OCI-LY1 (cell line): ENCODE data around the gene MMP26.

Experiments used
- H2AFZ ChIP-seq: fragments of 200-600 bp; sonication (generic), shearing (Covaris generic); 2 replicates; pipeline ENCODE4 v1.6.0; 2014; ENCODE audit warnings: antibody characterized with exemption, mild to moderate bottlenecking, low read length
- H3F3A ChIP-seq: fragments of 200-600 bp; sonication (generic), shearing (Covaris generic); 2 replicates; pipeline ENCODE4 v1.6.0; 2014; ENCODE audit warnings: mild to moderate bottlenecking, antibody characterized with exemption, low read length, moderate library complexity; ENCODE audit not compliant: insufficient read depth
- H3K27ac ChIP-seq: fragments of 200-600 bp; sonication (generic); 2 replicates; pipeline ENCODE4 v1.5.1; 2014; ENCODE audit warnings: low read length, mixed run types, mild to moderate bottlenecking, low read depth; ENCODE audit not compliant: poor library complexity, severe bottlenecking
- H3K27me3 ChIP-seq: fragments of 200-600 bp; sonication (generic); 2 replicates; pipeline ENCODE4 v1.6.0; 2014; ENCODE audit warnings: antibody characterized with exemption, mild to moderate bottlenecking, low read length, moderate library complexity; ENCODE audit not compliant: insufficient read depth
- H3K36me3 ChIP-seq: fragments of 200-600 bp; sonication (generic); 2 replicates; pipeline ENCODE4 v1.6.1; 2014; ENCODE audit warnings: mild to moderate bottlenecking, antibody characterized with exemption, low read length, moderate library complexity, mixed read lengths; ENCODE audit not compliant: insufficient read depth
- H3K4me1 ChIP-seq: fragments of 200-600 bp; sonication (generic); 2 replicates; pipeline ENCODE4 v1.5.1; 2014; ENCODE audit warnings: mild to moderate bottlenecking, low read length, moderate library complexity; ENCODE audit not compliant: insufficient read depth, severe bottlenecking
- H3K4me2 ChIP-seq: fragments of 200-600 bp; sonication (generic), shearing (Covaris generic); 2 replicates; pipeline ENCODE4 v1.6.1; 2014; ENCODE audit warnings: low read length
- H3K4me3 ChIP-seq: fragments of 200-600 bp; sonication (generic); 2 replicates; pipeline ENCODE4 v1.5.1; 2014; ENCODE audit warnings: low read length, low read depth, mild to moderate bottlenecking, mixed read lengths; ENCODE audit not compliant: poor library complexity, severe bottlenecking
- H3K79me2 ChIP-seq: fragments of 200-600 bp; shearing (Covaris generic); 2 replicates; pipeline ENCODE4 v1.6.1; 2016; ENCODE audit warnings: mixed run types, low read length, mixed read lengths; ENCODE audit not compliant: insufficient read depth
- H3K9ac ChIP-seq: fragments of 200-600 bp; sonication (generic), shearing (Covaris generic); 2 replicates; pipeline ENCODE4 v1.6.1; 2014; ENCODE audit warnings: mild to moderate bottlenecking, low read length, mixed read lengths
- H3K9me2 ChIP-seq: fragments of 200-600 bp; sonication (generic), shearing (Covaris generic); 2 replicates; pipeline ENCODE4 v1.6.1; 2014; ENCODE audit warnings: low read depth, mild to moderate bottlenecking, low read length, mixed read lengths
- H3K9me3 ChIP-seq: fragments of 200-600 bp; shearing (Covaris generic); 2 replicates; pipeline ENCODE4 v1.6.1; 2014; ENCODE audit warnings: low read length, mixed read lengths
- H4K20me1 ChIP-seq: fragments of 200-600 bp; sonication (generic), shearing (Covaris generic); 2 replicates; pipeline ENCODE4 v1.6.0; 2016; ENCODE audit warnings: mild to moderate bottlenecking, low read length; ENCODE audit not compliant: insufficient read depth
- EZH2 ChIP-seq: fragments of 200-600 bp; sonication (generic), shearing (Covaris generic); IDR thresholded peaks from 2 replicates; pipeline ENCODE4 v1.8.0; 2017; ENCODE audit warnings: borderline replicate concordance, mixed run types, mild to moderate bottlenecking, antibody characterized with exemption, low read length, moderate library complexity, mixed read lengths
- TF ChIP-seq, protein P1 (sequence below): fragments of 200-600 bp; sonication (generic), shearing (Covaris generic); IDR thresholded peaks from 2 replicates; pipeline ENCODE4 v1.5.1; 2017; ENCODE audit warnings: mild to moderate bottlenecking, antibody characterized with exemption, low read length, moderate library complexity, mixed read lengths

MMP26 gene

DNA sequence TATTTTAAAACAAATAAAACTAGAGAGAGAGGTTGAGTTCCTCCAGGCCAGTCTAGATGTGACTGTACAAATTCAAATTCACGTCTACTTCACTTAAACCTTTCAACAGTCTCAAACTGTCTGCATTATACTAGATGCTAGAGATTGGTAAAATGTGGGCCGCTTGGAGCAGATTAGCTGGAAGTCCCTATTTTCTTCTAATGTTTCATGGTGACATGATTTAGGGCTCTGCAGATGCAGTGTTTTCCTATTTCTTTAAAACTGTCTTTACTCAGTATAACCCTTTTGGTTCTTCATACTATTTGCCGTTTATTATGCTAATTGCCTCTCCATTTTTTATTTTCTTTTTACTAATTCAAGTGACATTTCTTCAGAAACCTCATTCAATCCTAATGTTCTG, 40.4 kb upstream of the MMP26 start:
- Histone ChIP-seq H3K27me3 (no peaks in the 10 kb centered on the region), H2AFZ (no peak overlapping the region), H3K9ac (no peak overlapping the region), H3K36me3 (no peaks in the 10 kb centered on the region), H3K79me2 (no peaks in the 10 kb centered on the region), H3K4me3 (no peak overlapping the region), H3K4me2 (no peak overlapping the region), H3K27ac (no peak overlapping the region), H3K9me2 (no peaks in the 10 kb centered on the region), H3K9me3 (no peaks in the 10 kb centered on the region), H4K20me1 (no peaks in the 10 kb centered on the region), H3F3A (no peaks in the 10 kb centered on the region), H3K4me1 (no peaks in the 10 kb centered on the region)
- TF ChIP-seq EZH2, result no peak
- TF ChIP-seq, protein P1, sequence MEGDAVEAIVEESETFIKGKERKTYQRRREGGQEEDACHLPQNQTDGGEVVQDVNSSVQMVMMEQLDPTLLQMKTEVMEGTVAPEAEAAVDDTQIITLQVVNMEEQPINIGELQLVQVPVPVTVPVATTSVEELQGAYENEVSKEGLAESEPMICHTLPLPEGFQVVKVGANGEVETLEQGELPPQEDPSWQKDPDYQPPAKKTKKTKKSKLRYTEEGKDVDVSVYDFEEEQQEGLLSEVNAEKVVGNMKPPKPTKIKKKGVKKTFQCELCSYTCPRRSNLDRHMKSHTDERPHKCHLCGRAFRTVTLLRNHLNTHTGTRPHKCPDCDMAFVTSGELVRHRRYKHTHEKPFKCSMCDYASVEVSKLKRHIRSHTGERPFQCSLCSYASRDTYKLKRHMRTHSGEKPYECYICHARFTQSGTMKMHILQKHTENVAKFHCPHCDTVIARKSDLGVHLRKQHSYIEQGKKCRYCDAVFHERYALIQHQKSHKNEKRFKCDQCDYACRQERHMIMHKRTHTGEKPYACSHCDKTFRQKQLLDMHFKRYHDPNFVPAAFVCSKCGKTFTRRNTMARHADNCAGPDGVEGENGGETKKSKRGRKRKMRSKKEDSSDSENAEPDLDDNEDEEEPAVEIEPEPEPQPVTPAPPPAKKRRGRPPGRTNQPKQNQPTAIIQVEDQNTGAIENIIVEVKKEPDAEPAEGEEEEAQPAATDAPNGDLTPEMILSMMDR, result no peak

DNA sequence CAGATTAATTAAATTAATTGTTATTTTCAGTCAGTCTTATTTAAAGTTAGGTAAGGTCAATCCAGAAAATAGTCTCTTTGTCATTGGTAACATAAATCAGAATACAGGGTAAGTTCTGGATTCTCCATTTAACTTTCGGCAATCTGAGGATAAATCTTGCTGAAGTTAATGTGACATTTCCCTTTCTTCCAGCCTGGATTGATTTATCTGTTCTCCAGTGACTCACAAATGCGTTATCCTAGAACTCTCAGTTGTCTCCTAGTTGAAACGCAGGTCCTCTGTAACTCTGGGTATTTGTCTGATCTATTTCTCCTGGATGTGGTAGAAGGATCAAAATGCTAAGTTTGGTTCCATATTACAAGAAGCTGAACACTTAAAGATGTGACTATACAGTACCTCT, 39.8 kb upstream of the MMP26 start:
- no peak overlapping the region for H3K4me2 ChIP-seq
- no peaks in the 10 kb centered on the region for H3K9me3 ChIP-seq
- no peaks in the 10 kb centered on the region for H3K4me1 ChIP-seq
- H3K4me3 ChIP-seq, result no peak overlapping the region
- H3K79me2 ChIP-seq, result no peaks in the 10 kb centered on the region
- no peak overlapping the region for H3K27ac ChIP-seq
- H3F3A ChIP-seq, result no peaks in the 10 kb centered on the region
- no peaks in the 10 kb centered on the region for H3K36me3 ChIP-seq
- TF ChIP-seq, protein P1, result no peak
- no peak for TF ChIP-seq EZH2
- H3K27me3 ChIP-seq, result no peaks in the 10 kb centered on the region
- no peak overlapping the region for H3K9ac ChIP-seq
- H4K20me1 ChIP-seq, result no peaks in the 10 kb centered on the region
- no peak overlapping the region for H2AFZ ChIP-seq
- no peaks in the 10 kb centered on the region for H3K9me2 ChIP-seq

DNA sequence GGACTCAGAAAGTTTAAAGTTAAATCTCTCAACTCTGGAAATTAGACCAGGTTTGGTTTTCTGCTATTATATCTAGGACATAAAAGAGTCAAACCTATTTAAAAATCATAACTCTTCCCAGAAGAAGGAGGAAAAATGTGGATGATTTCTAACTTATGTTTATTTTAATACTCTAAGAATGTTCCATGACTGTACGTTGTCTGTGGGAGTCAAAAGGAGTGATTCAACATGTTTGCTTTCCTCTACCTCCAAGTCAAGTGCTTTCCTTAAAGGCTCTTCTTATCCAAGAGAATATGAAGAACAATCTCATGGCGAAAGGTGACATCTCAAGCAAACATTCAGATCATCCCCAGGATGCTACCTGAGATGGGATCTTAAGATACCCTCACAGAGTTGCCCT, 39.2 kb upstream of the MMP26 start:
- no peak overlapping the region for H3K27ac ChIP-seq
- TF ChIP-seq EZH2, result no peak
- TF ChIP-seq, protein P1, result no peak
- H3K36me3 ChIP-seq, result no peaks in the 10 kb centered on the region
- no peak overlapping the region for H3K4me2 ChIP-seq
- no peaks in the 10 kb centered on the region for H4K20me1 ChIP-seq
- no peak overlapping the region for H3K9ac ChIP-seq
- no peaks in the 10 kb centered on the region for H3K9me3 ChIP-seq
- H3K9me2 ChIP-seq, result no peaks in the 10 kb centered on the region
- no peaks in the 10 kb centered on the region for H3F3A ChIP-seq
- H3K4me3 ChIP-seq, result no peak overlapping the region
- no peaks in the 10 kb centered on the region for H3K79me2 ChIP-seq
- H2AFZ ChIP-seq, result no peak overlapping the region
- H3K4me1 ChIP-seq, result no peaks in the 10 kb centered on the region
- no peaks in the 10 kb centered on the region for H3K27me3 ChIP-seq
